B cell (primary cell): ENCODE measurements around the gene OLFM4.

Experiments
- CTCF ChIP-seq: fragments of 200-600 bp; IDR thresholded peaks from one replicate; pipeline ENCODE4 v1.8.0; 2022; ENCODE audit warnings: antibody characterized with exemption, mild to moderate bottlenecking
- EZH2 ChIP-seq: IDR thresholded peaks from 2 replicates; pipeline ENCODE4 v1.6.1; 2012; ENCODE audit warnings: borderline replicate concordance, low read depth, mild to moderate bottlenecking, moderate library complexity, low read length; ENCODE audit not compliant: insufficient read depth, poor library complexity, severe bottlenecking

GRCh38 chr13:53068585-53069520 lies 40.2 kb downstream of the OLFM4 start:
- TF ChIP-seq CTCF: no peak
- TF ChIP-seq EZH2: no peak
